Suppressor macrophage (primary cell): ENCODE results near the gene LOXHD1.

Experiments
- DNase-seq, 4 experiments: peaks; one replicate each; pipeline ENCODE4 v3.0.0-alpha.2; 2020 to 2022

The LOXHD1 gene

GRCh38 chr18:46625069-46625468, 32.0 kb downstream of the LOXHD1 start:
- DNase-seq, result no peak

GRCh38 chr18:46624127-46624526, 32.9 kb downstream of the LOXHD1 start:
- no peak for DNase-seq

- DNase-seq, result peak; percentile 39 to 52 (median 46)
These were observed 33.5 kb downstream of the LOXHD1 start for GRCh38 chr18:46623541-46623940.

GRCh38 chr18:46622999-46623398, 34.0 kb downstream of the LOXHD1 start:
- DNase-seq, result peak in 2 of 4 experiments; percentile 41 to 42

- DNase-seq, result no peak
These were observed 34.6 kb downstream of the LOXHD1 start for GRCh38 chr18:46622451-46622850.

GRCh38 chr18:46621871-46622270, 35.1 kb downstream of the LOXHD1 start:
- DNase-seq, result no peak

- DNase-seq, result no peak
These were observed 35.8 kb downstream of the LOXHD1 start for GRCh38 chr18:46621111-46621766.

- no peak for DNase-seq
These were observed 37.5 kb downstream of the LOXHD1 start for GRCh38 chr18:46619559-46619958.

- no peak for DNase-seq
These were observed 41.3 kb downstream of the LOXHD1 start for GRCh38 chr18:46615720-46616119.

GRCh38 chr18:46609048-46609447, 48.0 kb downstream of the LOXHD1 start:
- DNase-seq, result no peak

GRCh38 chr18:46607926-46608325, 49.1 kb downstream of the LOXHD1 start:
- no peak for DNase-seq

GRCh38 chr18:46601141-46601805, 55.7 kb downstream of the LOXHD1 start:
- DNase-seq, result peak; percentile 33 to 68 (median 57)

- no peak for DNase-seq
These were observed 60.9 kb downstream of the LOXHD1 start for GRCh38 chr18:46596119-46596518.

GRCh38 chr18:46591783-46592391, 65.1 kb downstream of the LOXHD1 start:
- peak in 1 of 4 experiments; percentile 11 for DNase-seq

- DNase-seq, result no peak
These were observed 66.9 kb downstream of the LOXHD1 start for GRCh38 chr18:46590103-46590502.

- DNase-seq, result no peak
These were observed 67.9 kb downstream of the LOXHD1 start for GRCh38 chr18:46588971-46589660.

GRCh38 chr18:46587600-46587999, 69.4 kb downstream of the LOXHD1 start:
- no peak for DNase-seq

- no peak for DNase-seq
These were observed 73.3 kb downstream of the LOXHD1 start for GRCh38 chr18:46583711-46584110.

- no peak for DNase-seq
These were observed 75.4 kb downstream of the LOXHD1 start for GRCh38 chr18:46581648-46582047.

GRCh38 chr18:46578987-46579386, 78.0 kb downstream of the LOXHD1 start:
- DNase-seq, result no peak

- no peak for DNase-seq
These were observed 79.5 kb downstream of the LOXHD1 start for GRCh38 chr18:46577546-46577945.

- DNase-seq, result no peak
These were observed 81.2 kb downstream of the LOXHD1 start for GRCh38 chr18:46575851-46576250.

GRCh38 chr18:46574743-46575115, 82.3 kb downstream of the LOXHD1 start:
- peak; percentile 44 to 71 (median 59) for DNase-seq
